ENCODE results near the gene GRIK4. TPM values are rescaled to one million over a fixed set of nuclear protein-coding genes. Genes with fewer than 3 reads are reported as not detected.

GRIK4 gene
- total and polyA plus RNA-seq, 9 of the 15 experiments (the other 6 are each of a cell fraction or from before 2014, with no cell fraction given): not detected

- FAIRE-seq (no peak), DNase-seq (ENCODE audit: extremely low read depth in 1 of 4, low spot score in 3 of 4) (no peak), ATAC-seq (no peak)
- Histone ChIP-seq H3K4me2 (ENCODE audit: insufficient read depth, low read length) (no peak overlapping the region), H3K9me3 (replicated peaks; ENCODE audit: control insufficient read depth, insufficient read depth, low read depth, low read length) (no peaks in the 10 kb centered on the region), H3K27ac (ENCODE audit: extremely low read depth, low read depth, low read length) (no peak overlapping the region), H3K27me3 (ENCODE audit: control insufficient read depth in 2 of 2, insufficient read depth in 2 of 2, low read length in 2 of 2) (no peaks in the 10 kb centered on the region), H2AFZ (ENCODE audit: low read depth, low read length) (no peak overlapping the region), H3K4me1 (replicated peaks in 1 of 2; ENCODE audit: control insufficient read depth in 2 of 2, insufficient read depth in 2 of 2, low read length in 2 of 2) (no peaks in the 10 kb centered on the region), H3K4me3 (no peak overlapping the region), H3K9ac (ENCODE audit: insufficient read depth in 1 of 2, low read depth in 2 of 2, low read length in 2 of 2) (no peak overlapping the region), H3K79me2 (ENCODE audit: control insufficient read depth, insufficient read depth, low read length) (no peaks in the 10 kb centered on the region), H4K20me1 (replicated peaks; ENCODE audit: control insufficient read depth, insufficient read depth, low read length) (no peaks in the 10 kb centered on the region), H3K36me3 (ENCODE audit: control insufficient read depth, insufficient read depth, low read length) (no peaks in the 10 kb centered on the region), H3K9me1 (ENCODE audit: control insufficient read depth, insufficient read depth, low read length) (no peaks in the 10 kb centered on the region)
- no TSS peak for BruUV-seq (replicated peaks)
- CTCF ChIA-PET (ENCODE audit: low intra/inter-chr PET ratio): no interaction called here
- WGBS (ENCODE audit: insufficient coverage, low coverage, missing lambda C conversion rate): 4% methylated on average over 2 of the region's 2 CpGs
- intact Hi-C loops (cut with micrococcal nuclease): no loop called here
- POLR2A ChIA-PET: interaction anchor here (0.6 kb wide), 1 partner anchor 21 kb away, joined by 3 read pairs; no protein-coding TSS in a partner anchor
- TF ChIP-seq PBX2 (CRISPR knock-in tag; IDR thresholded peaks at IDR 0.05; ENCODE audit: low read depth): no peak
- TF ChIP-seq PBX2 (tag; conservative IDR thresholded peaks at IDR 0.05; ENCODE audit: low read depth): no peak
- no peak for TF ChIP-seq JUNB (CRISPR knock-in tag; conservative IDR thresholded peaks at IDR 0.05)
- TF ChIP-seq ZFX (CRISPR knock-in tag; IDR thresholded peaks at IDR 0.05): no peak
- TF ChIP-seq ZNF316 (IDR thresholded peaks at IDR 0.05): no peak
- no peak for TF ChIP-seq KLF10 (CRISPR knock-in tag; IDR thresholded peaks at IDR 0.05)
- no peak for TF ChIP-seq ZBTB8A (IDR thresholded peaks at IDR 0.05; ENCODE audit: partially characterized antibody)
- TF ChIP-seq TEAD4 (IDR thresholded peaks at IDR 0.05; ENCODE audit: low read length): no peak
- no peak for TF ChIP-seq TEAD4 (CRISPR knock-in tag; IDR thresholded peaks at IDR 0.05; ENCODE audit: borderline replicate concordance)
- no peak for TF ChIP-seq ATF4 (CRISPR knock-in tag; IDR thresholded peaks at IDR 0.05)
- TF ChIP-seq MCM7 (IDR thresholded peaks at IDR 0.05): no peak
- TF ChIP-seq PREB (CRISPR knock-in tag; IDR thresholded peaks at IDR 0.05): no peak
- TF ChIP-seq SNRNP70 (optimal IDR thresholded peaks at IDR 0.05; ENCODE audit: low read depth, low read length): no peak
- TF ChIP-seq CHD4 (IDR thresholded peaks at IDR 0.05; ENCODE audit: insufficient read depth, insufficient replicate concordance, low read depth, low read length, poor library complexity, severe bottlenecking): no peak
- no peak for TF ChIP-seq ETS2 (tag; IDR thresholded peaks at IDR 0.05; ENCODE audit: borderline replicate concordance, poor library complexity, severe bottlenecking)
- TF ChIP-seq DACH1 (IDR thresholded peaks at IDR 0.05; ENCODE audit: partially characterized antibody): no peak
- TF ChIP-seq SMARCC2 (IDR thresholded peaks at IDR 0.05; ENCODE audit: low read depth): no peak
- TF ChIP-seq ZNF583 (CRISPR knock-in tag; IDR thresholded peaks at IDR 0.05): no peak
- no peak for TF ChIP-seq ZNF282 (CRISPR knock-in tag; IDR thresholded peaks at IDR 0.05)
- in situ Hi-C loops (cut with MboI): no loop called here
Measured at GRCh38 chr11:120759046-120759445, 247.5 kb downstream of the GRIK4 start.

Measured in K562 (cell line).